PFSK-1 (cell line): ENCODE measurements around the gene LIPC.

ENCODE experiments used
- FOXP2 ChIP-seq: optimal IDR thresholded peaks from 2 replicates; pipeline ENCODE3; 2011; ENCODE audit warnings: borderline replicate concordance, control low read depth, inconsistent platforms; ENCODE audit not compliant: insufficient read depth; ENCODE audit errors: extremely low read length, extremely low read depth
- POLR2AphosphoS5 ChIP-seq: IDR thresholded peaks from 2 replicates; pipeline ENCODE4 v1.6.1; 2012; ENCODE audit warnings: low read depth, mild to moderate bottlenecking, control low read depth, low read length, moderate library complexity
- SIN3A ChIP-seq: IDR thresholded peaks from 2 replicates; pipeline ENCODE4 v1.6.1; 2012; ENCODE audit warnings: mild to moderate bottlenecking, low read length, moderate library complexity, borderline replicate concordance; ENCODE audit not compliant: insufficient read depth
- TAF1 ChIP-seq: IDR thresholded peaks from 2 replicates; pipeline ENCODE4 v1.6.1; 2012; ENCODE audit warnings: low read length, control low read depth, borderline replicate concordance; ENCODE audit not compliant: insufficient read depth
- TF ChIP-seq, protein P1 (sequence below), 2 experiments: IDR thresholded peaks; 2 replicates each; pipeline versions ENCODE4 v1.6.1 to v1.8.0; 2011 to 2012; ENCODE audit warnings: low read depth in 2 of 2, low read length in 2 of 2, control low read depth in 1 of 2, inconsistent platforms in 1 of 2, mild to moderate bottlenecking in 1 of 2, moderate library complexity in 1 of 2; ENCODE audit not compliant: insufficient read depth in 1 of 2

LIPC gene

DNA sequence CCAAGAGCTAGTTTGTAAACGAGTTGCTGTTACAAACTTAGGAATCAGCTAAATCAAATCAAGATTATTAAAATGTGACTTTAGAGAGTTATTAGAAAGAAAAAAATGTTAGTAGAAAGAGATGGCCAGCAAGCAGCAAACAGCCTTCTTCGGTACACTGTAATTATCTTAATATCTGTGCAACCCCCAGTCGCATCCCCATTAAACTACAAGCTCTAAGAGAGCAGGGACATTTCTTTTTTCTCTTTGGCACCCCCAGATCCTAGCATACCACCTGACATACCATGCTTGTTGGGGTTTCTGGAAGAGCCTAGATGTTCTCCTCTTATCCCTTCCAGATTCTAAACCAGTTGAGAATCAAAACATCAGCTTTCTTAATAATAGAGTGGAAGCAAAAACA lies 45.1 kb upstream of the LIPC start:
- TF ChIP-seq SIN3A (no peak), FOXP2 (no peak), POLR2AphosphoS5 (no peak), TAF1 (no peak)
- TF ChIP-seq, protein P1, sequence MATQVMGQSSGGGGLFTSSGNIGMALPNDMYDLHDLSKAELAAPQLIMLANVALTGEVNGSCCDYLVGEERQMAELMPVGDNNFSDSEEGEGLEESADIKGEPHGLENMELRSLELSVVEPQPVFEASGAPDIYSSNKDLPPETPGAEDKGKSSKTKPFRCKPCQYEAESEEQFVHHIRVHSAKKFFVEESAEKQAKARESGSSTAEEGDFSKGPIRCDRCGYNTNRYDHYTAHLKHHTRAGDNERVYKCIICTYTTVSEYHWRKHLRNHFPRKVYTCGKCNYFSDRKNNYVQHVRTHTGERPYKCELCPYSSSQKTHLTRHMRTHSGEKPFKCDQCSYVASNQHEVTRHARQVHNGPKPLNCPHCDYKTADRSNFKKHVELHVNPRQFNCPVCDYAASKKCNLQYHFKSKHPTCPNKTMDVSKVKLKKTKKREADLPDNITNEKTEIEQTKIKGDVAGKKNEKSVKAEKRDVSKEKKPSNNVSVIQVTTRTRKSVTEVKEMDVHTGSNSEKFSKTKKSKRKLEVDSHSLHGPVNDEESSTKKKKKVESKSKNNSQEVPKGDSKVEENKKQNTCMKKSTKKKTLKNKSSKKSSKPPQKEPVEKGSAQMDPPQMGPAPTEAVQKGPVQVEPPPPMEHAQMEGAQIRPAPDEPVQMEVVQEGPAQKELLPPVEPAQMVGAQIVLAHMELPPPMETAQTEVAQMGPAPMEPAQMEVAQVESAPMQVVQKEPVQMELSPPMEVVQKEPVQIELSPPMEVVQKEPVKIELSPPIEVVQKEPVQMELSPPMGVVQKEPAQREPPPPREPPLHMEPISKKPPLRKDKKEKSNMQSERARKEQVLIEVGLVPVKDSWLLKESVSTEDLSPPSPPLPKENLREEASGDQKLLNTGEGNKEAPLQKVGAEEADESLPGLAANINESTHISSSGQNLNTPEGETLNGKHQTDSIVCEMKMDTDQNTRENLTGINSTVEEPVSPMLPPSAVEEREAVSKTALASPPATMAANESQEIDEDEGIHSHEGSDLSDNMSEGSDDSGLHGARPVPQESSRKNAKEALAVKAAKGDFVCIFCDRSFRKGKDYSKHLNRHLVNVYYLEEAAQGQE (IDR thresholded peaks at IDR 0.05; ENCODE audit: insufficient read depth in 1 of 2, low read depth in 2 of 2, low read length in 2 of 2) = no peak

DNA sequence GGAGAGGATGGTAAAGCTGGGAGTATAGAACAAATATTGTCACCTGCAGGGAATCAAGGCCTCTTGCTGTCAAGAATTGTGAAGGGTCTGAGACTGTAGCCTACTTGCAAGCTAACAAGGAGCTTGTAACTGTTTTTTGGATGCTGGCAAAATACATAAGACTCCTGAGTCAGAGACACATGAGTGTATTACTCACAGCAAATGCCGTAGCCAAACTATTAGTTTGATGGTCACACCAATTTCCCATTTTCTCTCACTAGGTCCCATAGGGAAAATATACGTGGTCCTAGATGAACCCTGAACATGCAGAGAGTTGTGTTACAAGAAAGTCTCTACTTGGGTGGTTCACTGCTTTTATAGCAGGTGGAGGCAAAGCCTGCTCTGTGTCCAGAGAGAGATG lies 44.7 kb upstream of the LIPC start:
- TF ChIP-seq FOXP2 (no peak), POLR2AphosphoS5 (no peak), SIN3A (no peak), TAF1 (no peak)
- TF ChIP-seq, protein P1 (IDR thresholded peaks at IDR 0.05; ENCODE audit: insufficient read depth in 1 of 2, low read depth in 2 of 2, low read length in 2 of 2) = no peak

DNA sequence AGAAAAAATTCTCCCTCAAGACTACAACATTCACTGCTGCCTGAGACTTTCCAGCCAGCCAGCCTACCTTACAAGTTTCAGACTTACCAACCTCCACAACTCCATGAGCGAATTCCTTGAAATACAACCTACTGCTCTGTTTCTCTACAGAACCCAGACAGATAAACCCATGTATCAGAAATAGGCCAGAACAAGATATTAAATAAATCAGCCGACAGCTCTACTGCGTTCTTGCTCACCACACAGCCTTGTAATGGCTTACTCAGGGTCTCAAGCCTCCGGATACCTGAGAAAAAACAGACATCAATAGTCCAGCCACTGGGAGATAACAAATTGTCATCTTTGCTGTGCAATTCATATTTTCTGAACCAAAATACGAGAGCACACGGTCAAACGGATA lies 43.6 kb upstream of the LIPC start:
- TF ChIP-seq, protein P1 (IDR thresholded peaks at IDR 0.05; ENCODE audit: insufficient read depth in 1 of 2, low read depth in 2 of 2, low read length in 2 of 2) = no peak
- TF ChIP-seq SIN3A (no peak), FOXP2 (no peak), POLR2AphosphoS5 (no peak), TAF1 (no peak)

DNA sequence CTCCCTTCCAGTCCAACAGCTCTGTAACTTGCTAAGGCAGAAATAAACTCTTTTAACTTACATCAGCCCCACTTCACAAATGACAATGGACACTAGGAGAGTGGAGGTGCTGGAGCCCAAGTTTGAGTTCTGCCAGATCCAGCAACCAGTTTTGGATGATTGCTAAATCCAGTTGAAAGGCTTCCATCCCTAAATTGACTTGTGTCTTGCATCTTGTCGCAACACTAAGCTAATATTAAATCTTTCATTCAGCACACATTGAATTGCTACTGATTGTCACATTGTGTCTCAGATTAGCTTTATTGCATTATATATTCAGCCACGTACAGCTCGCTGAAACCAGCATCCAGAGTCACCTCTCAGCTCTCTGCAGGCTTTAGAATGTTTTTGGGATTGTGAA lies 41.7 kb upstream of the LIPC start:
- TF ChIP-seq TAF1 = no peak
- TF ChIP-seq POLR2AphosphoS5 = no peak
- no peak for TF ChIP-seq SIN3A
- TF ChIP-seq, protein P1 (IDR thresholded peaks at IDR 0.05; ENCODE audit: insufficient read depth in 1 of 2, low read depth in 2 of 2, low read length in 2 of 2) = no peak
- TF ChIP-seq FOXP2 = no peak

DNA sequence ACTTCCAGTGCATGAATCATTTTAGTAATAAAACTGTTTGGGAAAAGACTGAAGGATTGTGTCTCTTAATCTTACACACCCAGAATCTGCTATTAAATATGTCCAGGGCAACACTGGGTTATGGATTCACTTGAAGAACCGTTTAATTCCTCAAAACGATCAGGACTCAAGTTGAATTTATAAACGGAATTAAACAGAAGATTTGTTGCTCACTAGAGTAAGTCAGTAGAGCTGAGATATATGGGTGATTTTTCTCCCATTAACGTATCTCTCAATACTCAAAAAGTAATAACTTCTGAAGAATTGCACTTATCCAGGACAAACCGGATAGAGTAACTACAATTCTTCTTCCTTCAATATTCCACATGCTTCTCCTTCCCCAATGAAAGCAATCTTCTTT lies 41.1 kb upstream of the LIPC start:
- TF ChIP-seq, protein P1 (IDR thresholded peaks at IDR 0.05; ENCODE audit: insufficient read depth in 1 of 2, low read depth in 2 of 2, low read length in 2 of 2) = no peak
- TF ChIP-seq FOXP2 (no peak), TAF1 (no peak), POLR2AphosphoS5 (no peak), SIN3A (no peak)
